ENCODE data around the gene GIMAP4.

DNA sequence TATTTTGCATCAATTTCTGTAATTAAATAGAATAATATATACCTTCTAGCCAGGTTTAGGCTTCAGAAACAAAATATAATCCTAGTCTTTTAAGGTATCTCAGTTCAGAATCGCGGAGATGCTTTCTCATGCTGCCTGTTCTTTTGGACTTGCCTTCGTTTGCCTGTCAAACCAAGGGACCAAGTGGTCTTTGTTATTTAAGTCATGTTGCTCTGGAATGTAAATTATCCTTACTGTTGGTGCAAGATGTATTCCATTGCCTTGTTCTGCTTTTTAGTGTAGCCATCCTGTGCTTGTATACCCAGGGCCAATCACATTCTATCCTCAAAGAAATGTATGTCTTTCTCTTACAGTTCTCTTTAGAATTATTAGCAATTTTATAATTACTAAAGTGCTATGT, 1.1 kb upstream of the GIMAP4 start:
- no peak for TF ChIP-seq EZH2 (IDR thresholded peaks at IDR 0.05; ENCODE audit: borderline replicate concordance, low read length)
- TF ChIP-seq, protein P1, sequence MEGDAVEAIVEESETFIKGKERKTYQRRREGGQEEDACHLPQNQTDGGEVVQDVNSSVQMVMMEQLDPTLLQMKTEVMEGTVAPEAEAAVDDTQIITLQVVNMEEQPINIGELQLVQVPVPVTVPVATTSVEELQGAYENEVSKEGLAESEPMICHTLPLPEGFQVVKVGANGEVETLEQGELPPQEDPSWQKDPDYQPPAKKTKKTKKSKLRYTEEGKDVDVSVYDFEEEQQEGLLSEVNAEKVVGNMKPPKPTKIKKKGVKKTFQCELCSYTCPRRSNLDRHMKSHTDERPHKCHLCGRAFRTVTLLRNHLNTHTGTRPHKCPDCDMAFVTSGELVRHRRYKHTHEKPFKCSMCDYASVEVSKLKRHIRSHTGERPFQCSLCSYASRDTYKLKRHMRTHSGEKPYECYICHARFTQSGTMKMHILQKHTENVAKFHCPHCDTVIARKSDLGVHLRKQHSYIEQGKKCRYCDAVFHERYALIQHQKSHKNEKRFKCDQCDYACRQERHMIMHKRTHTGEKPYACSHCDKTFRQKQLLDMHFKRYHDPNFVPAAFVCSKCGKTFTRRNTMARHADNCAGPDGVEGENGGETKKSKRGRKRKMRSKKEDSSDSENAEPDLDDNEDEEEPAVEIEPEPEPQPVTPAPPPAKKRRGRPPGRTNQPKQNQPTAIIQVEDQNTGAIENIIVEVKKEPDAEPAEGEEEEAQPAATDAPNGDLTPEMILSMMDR (conservative IDR thresholded peaks at IDR 0.05 in 1 of 2, IDR thresholded peaks at IDR 0.05 in 1 of 2; ENCODE audit: extremely low read depth in 1 of 2, insufficient read depth in 1 of 2, low read depth in 1 of 2, low read length in 2 of 2) = no peak

Measured in mammary epithelial cell (primary cell).